ENCODE data around the gene DTL.

DTL gene

DNA sequence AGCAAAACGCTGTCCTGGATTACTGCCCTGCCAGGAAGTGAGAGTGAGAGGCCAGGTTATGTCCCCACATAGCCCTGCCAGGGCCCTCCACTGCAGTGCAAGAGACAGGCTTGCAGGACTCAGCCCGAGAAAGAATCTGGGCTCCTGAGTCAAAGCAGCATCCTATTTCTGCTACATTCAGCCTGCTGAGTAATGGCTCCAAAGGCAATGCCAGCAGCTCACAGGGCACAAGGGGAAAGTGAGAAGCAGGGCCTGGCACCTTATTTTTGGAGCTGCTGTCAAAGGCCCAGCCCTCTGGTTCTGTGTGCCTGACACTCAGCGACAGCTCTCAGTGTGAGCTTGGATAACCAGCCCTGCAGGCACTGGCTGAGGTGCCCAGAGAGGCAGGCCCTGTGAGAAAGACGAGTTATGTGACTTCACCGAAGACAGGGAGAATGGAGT lies 83.9 kb downstream of the DTL start:
- Histone ChIP-seq H3F3A (ENCODE audit: insufficient read depth) (0 out of 2 replicates have a peak, but pooled peaks cover 3% of the 10 kb centered on the region), H3K4me2 (ENCODE audit: low read depth, low read length, poor library complexity, severe bottlenecking) (no peak overlapping the region), H2AFZ (ENCODE audit: low read depth, low read length, severe bottlenecking) (no peak overlapping the region), H3K27ac (ENCODE audit: low read depth, low read length) (no peak overlapping the region), H3K79me2 (ENCODE audit: insufficient read depth, low read length) (no peaks in the 10 kb centered on the region), H4K20me1 (ENCODE audit: low read depth, low read length) (no peaks in the 10 kb centered on the region), H3K9me3 (ENCODE audit: insufficient read depth, low read length) (no peaks in the 10 kb centered on the region), H3K27me3 (ENCODE audit: low read length) (no peaks in the 10 kb centered on the region), H3K4me3 (ENCODE audit: insufficient read depth, low read length, poor library complexity, severe bottlenecking) (no peak overlapping the region), H3K36me3 (ENCODE audit: low read length) (no peaks in the 10 kb centered on the region), H3K9me2 (replicated peaks; ENCODE audit: insufficient read depth, low read length) (no peaks in the 10 kb centered on the region), H3K9ac (ENCODE audit: low read length) (no peak overlapping the region)
- TF ChIP-seq, protein P1, sequence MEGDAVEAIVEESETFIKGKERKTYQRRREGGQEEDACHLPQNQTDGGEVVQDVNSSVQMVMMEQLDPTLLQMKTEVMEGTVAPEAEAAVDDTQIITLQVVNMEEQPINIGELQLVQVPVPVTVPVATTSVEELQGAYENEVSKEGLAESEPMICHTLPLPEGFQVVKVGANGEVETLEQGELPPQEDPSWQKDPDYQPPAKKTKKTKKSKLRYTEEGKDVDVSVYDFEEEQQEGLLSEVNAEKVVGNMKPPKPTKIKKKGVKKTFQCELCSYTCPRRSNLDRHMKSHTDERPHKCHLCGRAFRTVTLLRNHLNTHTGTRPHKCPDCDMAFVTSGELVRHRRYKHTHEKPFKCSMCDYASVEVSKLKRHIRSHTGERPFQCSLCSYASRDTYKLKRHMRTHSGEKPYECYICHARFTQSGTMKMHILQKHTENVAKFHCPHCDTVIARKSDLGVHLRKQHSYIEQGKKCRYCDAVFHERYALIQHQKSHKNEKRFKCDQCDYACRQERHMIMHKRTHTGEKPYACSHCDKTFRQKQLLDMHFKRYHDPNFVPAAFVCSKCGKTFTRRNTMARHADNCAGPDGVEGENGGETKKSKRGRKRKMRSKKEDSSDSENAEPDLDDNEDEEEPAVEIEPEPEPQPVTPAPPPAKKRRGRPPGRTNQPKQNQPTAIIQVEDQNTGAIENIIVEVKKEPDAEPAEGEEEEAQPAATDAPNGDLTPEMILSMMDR (IDR thresholded peaks at IDR 0.05; ENCODE audit: insufficient read depth, low read length, poor library complexity, severe bottlenecking) = no peak
- no peak for TF ChIP-seq EZH2phosphoT487 (conservative IDR thresholded peaks at IDR 0.05; ENCODE audit: low read length)

DNA sequence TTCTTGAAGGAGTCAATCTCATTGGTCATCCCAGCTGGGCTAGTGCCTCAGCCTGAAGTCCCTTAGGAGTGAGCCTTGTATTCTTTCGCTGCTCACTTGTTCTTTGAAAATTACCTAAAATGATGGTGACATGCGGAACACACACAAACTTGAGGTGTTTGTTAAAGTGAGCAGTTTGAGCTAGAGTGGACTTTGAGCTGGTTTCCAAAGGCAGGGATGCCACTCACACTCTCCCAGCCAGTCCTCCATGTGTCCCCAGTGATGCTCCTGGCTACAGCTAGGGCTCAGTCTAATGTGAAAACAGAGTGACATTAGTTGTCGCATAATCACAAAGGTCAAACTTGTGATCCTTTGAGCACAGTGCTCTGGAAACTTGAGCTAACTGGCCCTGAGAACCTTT lies 84.3 kb downstream of the DTL start:
- no peak for TF ChIP-seq EZH2phosphoT487 (conservative IDR thresholded peaks at IDR 0.05; ENCODE audit: low read length)
- TF ChIP-seq, protein P1 (IDR thresholded peaks at IDR 0.05; ENCODE audit: insufficient read depth, low read length, poor library complexity, severe bottlenecking) = no peak
- Histone ChIP-seq H3K4me2 (ENCODE audit: low read depth, low read length, poor library complexity, severe bottlenecking) (no peak overlapping the region), H4K20me1 (ENCODE audit: low read depth, low read length) (no peaks in the 10 kb centered on the region), H3K9me2 (replicated peaks; ENCODE audit: insufficient read depth, low read length) (no peaks in the 10 kb centered on the region), H3K9me3 (ENCODE audit: insufficient read depth, low read length) (no peaks in the 10 kb centered on the region), H3K27me3 (ENCODE audit: low read length) (no peaks in the 10 kb centered on the region), H3K79me2 (ENCODE audit: insufficient read depth, low read length) (no peaks in the 10 kb centered on the region), H3K4me3 (ENCODE audit: insufficient read depth, low read length, poor library complexity, severe bottlenecking) (no peak overlapping the region), H3K36me3 (ENCODE audit: low read length) (no peaks in the 10 kb centered on the region), H3F3A (ENCODE audit: insufficient read depth) (0 out of 2 replicates have a peak, but pooled peaks cover 3% of the 10 kb centered on the region), H3K27ac (ENCODE audit: low read depth, low read length) (no peak overlapping the region), H2AFZ (ENCODE audit: low read depth, low read length, severe bottlenecking) (no peak overlapping the region), H3K9ac (ENCODE audit: low read length) (no peak overlapping the region)

DNA sequence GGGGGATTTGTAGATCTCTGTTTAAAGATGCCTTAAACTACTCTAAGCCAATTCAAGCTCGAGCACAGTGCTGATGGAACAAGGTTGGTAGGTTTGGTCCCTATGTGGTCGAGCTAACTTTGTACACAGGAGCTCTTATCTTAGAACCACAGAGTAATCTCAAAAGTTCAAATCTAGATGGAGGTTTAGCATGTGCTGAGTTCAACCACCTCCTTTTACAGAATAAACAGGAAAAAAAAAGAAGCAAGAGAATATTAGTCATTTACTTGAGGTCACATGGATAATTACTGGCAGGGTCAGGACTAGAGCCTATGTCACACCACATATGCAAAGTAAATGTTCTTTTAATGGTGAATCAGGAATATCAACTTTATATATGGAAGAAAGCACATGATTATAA lies 86.2 kb downstream of the DTL start:
- H3K9ac ChIP-seq (ENCODE audit: low read length) = no peak overlapping the region
- no peaks in the 10 kb centered on the region for H4K20me1 ChIP-seq (ENCODE audit: low read depth, low read length)
- H3K9me2 ChIP-seq (replicated peaks; ENCODE audit: insufficient read depth, low read length) = no peaks in the 10 kb centered on the region
- H3K27me3 ChIP-seq (ENCODE audit: low read length) = no peaks in the 10 kb centered on the region
- no peak overlapping the region for H2AFZ ChIP-seq (ENCODE audit: low read depth, low read length, severe bottlenecking)
- no peaks in the 10 kb centered on the region for H3K79me2 ChIP-seq (ENCODE audit: insufficient read depth, low read length)
- no peak for TF ChIP-seq EZH2phosphoT487 (conservative IDR thresholded peaks at IDR 0.05; ENCODE audit: low read length)
- TF ChIP-seq, protein P1 (IDR thresholded peaks at IDR 0.05; ENCODE audit: insufficient read depth, low read length, poor library complexity, severe bottlenecking) = no peak
- H3K4me3 ChIP-seq (ENCODE audit: insufficient read depth, low read length, poor library complexity, severe bottlenecking) = no peak overlapping the region
- H3K9me3 ChIP-seq (ENCODE audit: insufficient read depth, low read length) = no peaks in the 10 kb centered on the region
- 0 out of 2 replicates have a peak, but pooled peaks cover 3% of the 10 kb centered on the region for H3F3A ChIP-seq (ENCODE audit: insufficient read depth)
- no peak overlapping the region for H3K4me2 ChIP-seq (ENCODE audit: low read depth, low read length, poor library complexity, severe bottlenecking)
- H3K27ac ChIP-seq (ENCODE audit: low read depth, low read length) = no peak overlapping the region
- H3K36me3 ChIP-seq (ENCODE audit: low read length) = no peaks in the 10 kb centered on the region

Data from SU-DHL-6 (cell line).